Measurements from ENCODE around the gene FGF11. TPM values are rescaled to one million over a fixed set of nuclear protein-coding genes. Genes with fewer than 3 reads are reported as not detected.

The FGF11 gene
- total RNA-seq, 4 donors from 2014 or later, result 1.6 to 2.4 (median 1.9) TPM; not detected in 1

DNA sequence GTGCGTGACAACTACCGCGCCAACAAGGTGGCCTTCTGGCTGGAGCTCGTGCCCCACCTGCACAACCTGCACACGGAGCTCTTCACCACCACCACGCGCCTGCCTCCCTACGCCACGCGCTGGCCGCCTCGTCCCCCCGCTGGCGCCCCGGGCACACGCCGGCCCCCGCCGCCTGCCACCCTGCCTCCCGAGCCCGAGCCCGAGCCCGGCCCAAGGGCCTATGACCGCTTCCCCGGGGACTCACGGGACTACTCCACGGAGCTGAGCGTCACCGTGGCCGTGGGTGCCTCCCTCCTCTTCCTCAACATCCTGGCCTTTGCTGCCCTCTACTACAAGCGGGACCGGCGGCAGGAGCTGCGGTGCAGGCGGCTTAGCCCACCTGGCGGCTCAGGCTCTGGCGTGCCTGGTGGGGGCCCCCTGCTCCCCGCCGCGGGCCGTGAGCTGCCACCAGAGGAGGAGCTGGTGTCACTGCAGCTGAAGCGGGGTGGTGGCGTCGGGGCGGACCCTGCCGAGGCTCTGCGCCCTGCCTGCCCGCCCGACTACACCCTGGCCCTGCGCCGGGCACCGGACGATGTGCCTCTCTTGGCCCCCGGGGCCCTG, 22.2 kb upstream of the FGF11 start:
- Histone ChIP-seq H3K27me3 (no peaks in the 10 kb centered on the region), H3K36me3 (no peaks in the 10 kb centered on the region), H3K4me1 (no peaks in the 10 kb centered on the region), H3K27ac (no peak overlapping the region), H3K9me3 (no peaks in the 10 kb centered on the region), H3K4me3 (no peak overlapping the region)
- WGBS, 2 donors (ENCODE audit: low coverage in 1 of 2), result 89% methylated on average over 54 of the region's 54 CpGs; no CpG with 5 or more reads in 1 of the 2 donors
- in situ Hi-C loops (cut with MboI; ENCODE audit: low pct_ligation_motif_present in 1 of 4, low pct_unique_long_range_greater_than_20kb in 1 of 4, low sequenced_read_pairs in 3 of 4) (no loop called here), intact Hi-C loops (cut with DNase I; ENCODE audit: low total_unique reads) (no loop called here)
- TF ChIP-seq CTCF (IDR thresholded peaks at IDR 0.05) (no peak), POLR2AphosphoS5 (IDR thresholded peaks at IDR 0.05) (no peak), EP300 (IDR thresholded peaks at IDR 0.05; ENCODE audit: low read depth) (no peak), POLR2A (IDR thresholded peaks at IDR 0.05) (no peak)
- DNase-seq, result no peak

DNA sequence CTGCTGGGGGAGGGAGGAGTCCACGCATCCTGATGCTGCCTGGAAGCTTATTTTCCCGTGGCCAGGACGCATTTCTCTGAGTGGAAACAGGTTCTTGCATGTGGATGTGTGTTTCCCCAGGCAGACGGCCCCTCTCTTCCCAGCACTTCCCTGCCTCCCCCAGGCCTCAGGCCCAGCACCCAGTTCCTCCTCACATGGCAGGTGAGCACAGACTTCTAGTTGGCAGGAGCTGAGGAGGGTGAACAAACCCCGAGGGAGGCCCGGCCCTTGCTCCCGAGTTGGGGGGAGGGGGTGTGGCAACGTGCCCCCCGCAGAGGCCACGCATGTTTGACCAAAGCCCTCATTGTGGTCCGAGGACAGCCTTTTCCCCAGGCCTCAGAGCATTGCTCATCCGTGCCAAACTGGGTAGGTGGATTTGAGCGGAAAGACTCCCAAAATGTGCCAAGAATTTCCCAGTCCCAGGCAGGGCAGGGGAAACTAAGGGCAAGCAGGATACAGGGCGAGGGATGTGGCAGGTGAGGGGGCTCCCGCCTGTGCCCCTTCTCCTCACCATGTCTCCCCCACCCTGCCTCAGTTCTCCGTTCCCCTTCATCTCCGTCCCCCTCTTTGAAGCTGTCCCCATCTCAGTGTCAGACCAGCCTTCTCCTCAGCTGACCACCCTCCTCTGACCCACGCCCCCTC, 20.7 kb upstream of the FGF11 start:
- Histone ChIP-seq H3K4me1 (no peaks in the 10 kb centered on the region), H3K27ac (no peak overlapping the region), H3K4me3 (no peak overlapping the region), H3K9me3 (no peaks in the 10 kb centered on the region), H3K27me3 (no peaks in the 10 kb centered on the region), H3K36me3 (no peaks in the 10 kb centered on the region)
- DNase-seq, result no peak
- no peak for TF ChIP-seq CTCF (IDR thresholded peaks at IDR 0.05)
- no peak for TF ChIP-seq POLR2A (IDR thresholded peaks at IDR 0.05)
- no peak for TF ChIP-seq POLR2AphosphoS5 (IDR thresholded peaks at IDR 0.05)
- no peak for TF ChIP-seq EP300 (IDR thresholded peaks at IDR 0.05; ENCODE audit: low read depth)
- intact Hi-C loops (cut with DNase I; ENCODE audit: low total_unique reads) (no loop called here), in situ Hi-C loops (cut with MboI; ENCODE audit: low pct_ligation_motif_present in 1 of 4, low pct_unique_long_range_greater_than_20kb in 1 of 4, low sequenced_read_pairs in 3 of 4) (no loop called here)
- 40 to 73% methylated on average over 2 to 17 of the region's 18 CpGs for WGBS, 2 donors (ENCODE audit: low coverage in 1 of 2)

DNA sequence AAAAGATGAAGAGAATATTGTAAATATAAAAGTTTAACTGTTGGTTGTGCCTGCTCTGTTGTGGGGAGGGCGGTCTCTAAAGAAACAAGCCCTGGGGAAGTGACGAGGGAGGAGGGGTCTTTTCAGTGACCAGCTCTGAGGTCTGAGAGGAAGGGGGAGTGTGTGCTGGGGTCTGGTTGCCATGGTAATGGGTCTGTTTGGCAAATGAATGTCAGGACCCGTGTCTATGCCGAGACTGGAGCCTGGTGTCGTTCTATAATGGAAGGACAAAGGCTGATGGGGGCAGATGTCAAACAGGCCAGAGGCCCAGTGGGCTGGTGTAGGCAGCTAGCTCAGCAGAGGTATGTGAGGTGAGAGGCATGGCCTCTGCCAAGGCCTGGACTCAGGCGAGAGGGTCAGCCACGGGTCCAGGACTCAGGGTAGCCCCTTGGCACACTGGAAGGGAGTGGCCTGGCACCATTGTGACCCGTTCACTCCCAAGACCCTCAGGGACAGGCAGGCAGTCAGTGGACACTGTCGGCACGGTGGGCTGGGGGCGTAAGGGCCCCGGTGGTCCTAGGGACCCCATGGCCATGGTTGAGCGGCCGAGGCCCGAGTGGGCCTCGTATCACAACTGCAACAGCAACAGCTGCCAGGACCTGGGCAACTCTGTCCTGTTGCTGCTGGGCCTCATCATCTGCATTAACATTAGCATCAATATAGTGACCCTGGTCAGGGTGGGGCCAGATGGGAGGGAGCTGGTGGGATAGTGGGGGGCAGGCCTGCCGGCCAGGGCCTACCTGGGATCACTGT, 19.3 kb upstream of the FGF11 start, which contains the start of gene SPEM1:
TSS of gene SPEM1 (plus strand) at position 506 of the 792 bp plus-strand sequence. CDS start at position 567, 61 bp downstream.
- H3K4me3 ChIP-seq, result no peak within 1 kb of the TSS
- no peak for TF ChIP-seq EP300 (IDR thresholded peaks at IDR 0.05; ENCODE audit: low read depth)
- no peak for TF ChIP-seq POLR2AphosphoS5 (IDR thresholded peaks at IDR 0.05)
- TF ChIP-seq CTCF (IDR thresholded peaks at IDR 0.05), result no peak
- no peak for TF ChIP-seq POLR2A (IDR thresholded peaks at IDR 0.05)
- no peaks in the 10 kb centered on the region for H3K4me1 ChIP-seq
- H3K27ac ChIP-seq, result no peak within 1 kb of the TSS
- no peaks in the 10 kb centered on the region for H3K27me3 ChIP-seq
- intact Hi-C loops (cut with DNase I; ENCODE audit: low total_unique reads), result no loop called here
- H3K9me3 ChIP-seq, result no peaks in the 10 kb centered on the region
- DNase-seq, result no peak
- in situ Hi-C loops (cut with MboI; ENCODE audit: low pct_ligation_motif_present in 1 of 4, low pct_unique_long_range_greater_than_20kb in 1 of 4, low sequenced_read_pairs in 3 of 4), result no loop called here
- 81 to 83% methylated on average over 3 to 17 of the region's 17 CpGs for WGBS, 2 donors (ENCODE audit: low coverage in 1 of 2)
- H3K36me3 ChIP-seq, result no peaks in the 10 kb centered on the region

DNA sequence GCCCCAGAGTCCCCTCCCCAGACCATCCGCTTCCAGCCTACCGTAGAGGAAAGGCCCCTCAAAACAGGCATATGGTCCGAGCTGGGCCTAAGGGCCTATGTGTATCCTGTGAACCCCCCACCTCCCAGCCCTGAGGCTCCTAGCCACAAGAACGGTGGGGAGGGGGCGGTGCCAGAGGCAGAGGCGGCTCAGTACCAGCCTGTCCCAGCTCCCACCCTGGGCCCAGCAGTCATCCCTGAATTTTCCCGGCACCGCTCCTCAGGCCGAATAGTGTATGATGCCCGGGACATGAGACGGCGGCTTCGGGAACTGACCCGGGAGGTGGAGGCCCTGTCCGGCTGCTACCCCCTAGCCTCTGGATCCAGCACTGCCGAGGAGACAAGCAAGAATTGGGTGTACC, 18.1 kb upstream of the FGF11 start:
- Histone ChIP-seq H3K4me1 (no peaks in the 10 kb centered on the region), H3K4me3 (no peak overlapping the region), H3K36me3 (no peaks in the 10 kb centered on the region), H3K27me3 (no peaks in the 10 kb centered on the region), H3K9me3 (no peaks in the 10 kb centered on the region), H3K27ac (no peak overlapping the region)
- 98% methylated on average over 12 of the region's 16 CpGs; no CpG with 5 or more reads in 1 of the 2 donors for WGBS, 2 donors (ENCODE audit: low coverage in 1 of 2)
- TF ChIP-seq CTCF (IDR thresholded peaks at IDR 0.05) (no peak), EP300 (IDR thresholded peaks at IDR 0.05; ENCODE audit: low read depth) (no peak), POLR2AphosphoS5 (IDR thresholded peaks at IDR 0.05) (no peak), POLR2A (IDR thresholded peaks at IDR 0.05) (no peak)
- no peak for DNase-seq
- in situ Hi-C loops (cut with MboI; ENCODE audit: low pct_ligation_motif_present in 1 of 4, low pct_unique_long_range_greater_than_20kb in 1 of 4, low sequenced_read_pairs in 3 of 4) (no loop called here), intact Hi-C loops (cut with DNase I; ENCODE audit: low total_unique reads) (no loop called here)
